Skin epidermis (tissue), 12 donors: ENCODE results near the gene ITIH2.
A peak's percentile ranks its signal among the peaks of the same experiment; 100 is the strongest.
"Not testable (repeated sequence)": the region's sequence is repeated elsewhere in the genome, so short reads cannot be mapped to it uniquely, and the experiment has no call there.

ENCODE experiments used
- H3K27ac ChIP-seq, 21 experiments: fragments of 200-600 bp; sonication (generic) in 11 of 21; one replicate each; pipeline ENCODE4 v1.5.0; 2020; ENCODE audit warnings: mild to moderate bottlenecking in 3 of 21, inconsistent platforms in 2 of 21, moderate library complexity in 2 of 21
- H3K4me3 ChIP-seq, 7 experiments: fragments of 200-600 bp; sonication (generic) in 2 of 7; one replicate each; pipeline ENCODE4 v1.5.0; 2020; ENCODE audit warnings: inconsistent platforms in 2 of 7, mild to moderate bottlenecking in 2 of 7, moderate library complexity in 1 of 7

The ITIH2 gene

GRCh38 chr10:7720478-7720877 lies 17.4 kb downstream of the ITIH2 start:
- no peak overlapping the region for H3K27ac ChIP-seq
- H3K4me3 ChIP-seq, result no peak overlapping the region

GRCh38 chr10:7722927-7723529 lies 19.9 kb downstream of the ITIH2 start:
- H3K27ac ChIP-seq, result no peak overlapping the region
- no peak overlapping the region for H3K4me3 ChIP-seq

DNA sequence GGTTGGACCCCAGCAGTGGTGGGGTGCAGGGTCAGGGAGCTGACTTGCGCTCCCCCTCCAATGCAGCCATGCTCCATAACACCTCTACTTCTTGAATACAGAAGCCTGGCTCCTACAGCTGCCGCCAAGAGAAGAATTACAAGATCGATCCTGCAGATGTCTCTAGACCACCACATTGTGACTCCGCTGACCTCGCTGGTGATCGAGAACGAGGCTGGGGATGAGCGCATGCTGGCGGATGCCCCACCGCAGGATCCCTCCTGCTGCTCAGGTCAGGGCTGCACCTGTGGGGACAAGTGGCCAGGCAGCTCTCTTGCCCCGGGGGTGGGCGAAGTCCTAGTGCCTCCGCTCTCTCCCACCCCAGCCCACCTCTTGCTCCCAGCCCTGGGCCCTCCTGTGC lies 31.7 kb downstream of the ITIH2 start:
- no peak overlapping the region for H3K4me3 ChIP-seq
- H3K27ac ChIP-seq, result no peak overlapping the region

DNA sequence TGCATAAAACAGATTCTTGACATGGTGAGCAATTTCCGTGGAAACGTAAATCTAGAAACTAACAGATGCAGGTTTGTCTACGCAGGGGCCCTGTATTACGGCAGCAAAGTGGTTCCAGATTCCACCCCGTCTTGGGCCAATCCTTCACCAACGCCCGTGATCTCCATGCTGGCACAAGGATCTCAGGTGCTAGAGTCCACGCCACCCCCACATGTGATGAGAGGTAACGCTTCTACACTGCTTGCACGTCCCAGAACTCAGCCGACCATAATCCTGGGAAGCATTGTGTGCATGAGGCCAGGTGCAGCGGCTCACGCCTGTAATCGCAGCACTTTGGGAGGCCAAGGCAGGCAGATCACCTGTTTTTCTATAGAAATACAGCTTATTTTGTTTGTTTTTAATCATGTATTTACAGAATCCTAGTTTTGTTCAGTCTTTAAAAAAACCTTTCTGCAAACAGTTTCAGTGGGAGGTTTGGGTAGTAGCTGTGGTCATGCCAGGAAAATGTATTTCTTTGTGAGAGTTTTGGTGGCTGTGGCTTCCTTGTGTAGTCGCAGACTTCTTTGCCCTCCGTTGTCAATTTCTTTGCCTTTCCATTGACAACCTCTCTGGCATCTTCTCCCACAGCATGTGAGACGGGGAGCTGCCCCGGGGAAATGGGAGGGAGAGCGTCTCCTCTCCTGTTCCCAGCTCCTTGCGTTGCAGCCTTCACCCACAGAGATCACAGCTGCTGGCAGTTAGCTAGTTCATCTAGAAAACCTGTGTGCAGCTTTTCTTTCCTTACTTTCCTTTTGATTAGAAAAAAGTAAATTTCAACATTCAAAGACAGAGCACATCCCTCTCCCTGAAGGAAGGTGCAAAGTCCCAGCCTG lies 35.7 kb downstream of the ITIH2 start:
- Histone ChIP-seq H3K27ac (no peak overlapping the region), H3K4me3 (no peak overlapping the region)

DNA sequence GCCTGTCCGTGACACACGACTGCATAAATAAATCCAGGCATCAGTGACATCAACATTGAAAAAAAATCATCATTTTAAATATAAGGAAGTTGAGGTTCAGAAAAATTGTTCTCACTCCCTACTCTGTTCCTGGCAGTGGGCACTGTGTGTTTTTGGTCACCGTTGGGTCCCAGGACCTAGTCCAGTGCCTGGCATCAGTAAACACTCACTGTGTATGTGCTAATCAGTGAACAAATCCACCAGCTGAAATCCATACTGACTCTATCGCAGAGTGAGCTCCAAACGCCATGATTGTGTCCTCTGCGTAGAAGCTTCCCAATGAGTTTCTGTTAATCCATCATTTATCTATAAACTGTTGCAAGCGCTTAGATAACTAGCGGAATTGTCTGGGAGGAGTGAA lies 41.2 kb downstream of the ITIH2 start:
- H3K4me3 ChIP-seq, result no peak overlapping the region

GRCh38 chr10:7748637-7749036 lies 45.5 kb downstream of the ITIH2 start:
- not testable (repeated sequence) for H3K27ac ChIP-seq

More for the DNA sequence above, 41.2 kb downstream of the ITIH2 start:
- H3K27ac ChIP-seq, result no peak overlapping the region

DNA sequence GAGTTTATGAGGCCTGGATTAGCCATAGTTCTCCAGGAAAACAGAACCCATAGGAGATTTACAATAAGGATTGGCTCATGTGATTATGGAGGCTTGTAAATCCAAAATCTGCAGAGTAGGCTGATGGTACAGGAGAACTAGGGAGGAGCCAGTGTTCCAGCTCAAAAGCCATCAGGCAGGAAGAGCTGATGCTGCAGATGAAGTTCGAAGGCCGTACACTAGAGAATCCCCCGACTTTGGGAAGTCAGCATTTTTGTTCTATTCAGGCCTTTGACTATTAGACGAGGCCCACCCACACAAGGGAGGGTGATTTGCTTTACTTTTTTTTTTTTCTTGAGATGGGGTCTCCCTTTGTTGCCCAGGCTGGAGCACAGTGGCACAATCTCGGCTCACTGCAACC lies 47.1 kb downstream of the ITIH2 start:
- Histone ChIP-seq H3K27ac (no peak overlapping the region), H3K4me3 (no peak overlapping the region)

More at GRCh38 chr10:7748637-7749036, 45.5 kb downstream of the ITIH2 start:
- H3K4me3 ChIP-seq, result not testable (repeated sequence)

DNA sequence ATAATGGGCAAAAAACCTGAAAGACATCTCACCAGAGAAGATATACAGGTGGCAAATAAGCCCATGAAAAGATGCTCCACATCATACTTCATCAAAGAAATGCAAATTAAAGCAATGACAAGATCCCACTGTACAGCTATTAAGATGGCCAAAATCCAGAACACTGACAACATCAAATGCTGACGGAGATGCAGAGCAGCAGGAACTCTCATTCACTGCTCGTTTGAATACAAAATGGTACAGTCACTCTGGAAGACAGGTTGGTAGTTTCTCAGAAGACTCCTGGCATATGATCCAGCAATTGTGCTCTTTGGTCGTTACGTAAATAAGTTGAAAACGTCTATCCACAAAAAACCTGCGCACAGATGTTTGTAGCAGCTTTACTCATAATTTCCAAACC lies 49.1 kb downstream of the ITIH2 start:
- H3K27ac ChIP-seq, result no peak overlapping the region
- H3K4me3 ChIP-seq, result no peak overlapping the region

GRCh38 chr10:7755103-7755502 lies 52.0 kb downstream of the ITIH2 start:
- H3K27ac ChIP-seq, result no peak overlapping the region
- no peak overlapping the region for H3K4me3 ChIP-seq

DNA sequence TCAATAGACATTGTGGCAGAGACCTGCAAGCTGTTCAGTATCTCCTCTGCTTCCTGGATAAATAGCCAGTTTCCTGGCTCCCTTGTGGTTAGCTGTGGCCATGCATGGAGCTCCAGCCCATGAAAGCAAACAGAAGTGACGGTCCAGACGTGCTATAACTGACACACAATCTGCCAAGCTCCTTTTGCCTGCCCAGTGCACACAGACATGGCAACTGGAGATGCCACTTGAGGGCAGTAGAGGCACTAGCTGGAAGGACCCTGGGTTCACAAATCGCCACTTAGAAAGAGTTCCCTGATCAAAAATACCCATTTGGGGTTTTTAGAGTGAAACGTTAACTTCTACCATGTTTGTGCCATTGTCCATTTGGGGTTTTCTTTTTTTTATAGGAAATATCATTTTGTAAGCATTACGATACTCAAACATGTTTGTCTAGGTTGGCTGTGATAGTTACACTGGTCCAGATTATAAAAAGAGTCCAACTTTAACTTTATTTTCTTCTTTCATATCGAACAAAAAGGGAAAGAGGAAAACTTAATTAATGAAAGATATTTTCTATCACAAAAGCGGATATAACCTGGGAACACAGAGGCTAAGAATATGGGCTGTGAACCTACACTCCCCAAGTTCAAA lies 53.4 kb downstream of the ITIH2 start:
- Histone ChIP-seq H3K4me3 (no peak overlapping the region), H3K27ac (no peak overlapping the region)

- Histone ChIP-seq H3K27ac (no peak overlapping the region), H3K4me3 (no peak overlapping the region)
Measured at GRCh38 chr10:7763929-7764328, 60.8 kb downstream of the ITIH2 start.

- H3K4me3 ChIP-seq, result no peak overlapping the region
- no peak overlapping the region for H3K27ac ChIP-seq
Measured at GRCh38 chr10:7766241-7766640, 63.1 kb downstream of the ITIH2 start.

GRCh38 chr10:7767209-7767608 lies 64.1 kb downstream of the ITIH2 start:
- no peak overlapping the region for H3K4me3 ChIP-seq
- H3K27ac ChIP-seq, result no peak overlapping the region

DNA sequence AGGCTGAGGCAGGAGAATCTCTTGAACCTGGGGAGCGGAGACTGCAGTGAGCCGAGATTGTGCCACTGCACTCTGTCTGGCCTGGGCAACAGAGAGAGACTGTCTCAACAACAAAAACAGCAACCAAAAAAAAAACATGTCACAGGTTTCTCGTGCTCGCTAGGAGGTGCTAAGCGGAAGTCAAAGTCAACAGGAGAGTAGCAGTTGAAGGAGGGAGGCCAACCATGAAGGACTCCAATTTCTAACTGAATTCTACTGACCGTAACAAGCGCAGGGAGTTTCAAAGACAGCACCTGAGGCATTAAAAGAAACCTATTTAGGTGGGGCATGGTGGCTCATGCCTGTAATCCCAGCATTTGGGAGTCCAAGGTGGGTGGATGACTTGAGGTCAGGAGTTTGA lies 65.3 kb downstream of the ITIH2 start:
- Histone ChIP-seq H3K4me3 (no peak overlapping the region), H3K27ac (no peak overlapping the region)

GRCh38 chr10:7773845-7774801 lies 71.0 kb downstream of the ITIH2 start:
- H3K4me3 ChIP-seq, result no peak overlapping the region
- no peak overlapping the region for H3K27ac ChIP-seq

GRCh38 chr10:7776777-7777176 lies 73.7 kb downstream of the ITIH2 start:
- H3K4me3 ChIP-seq, result no peak overlapping the region

GRCh38 chr10:7782194-7782593 lies 79.1 kb downstream of the ITIH2 start:
- not testable (repeated sequence) for H3K4me3 ChIP-seq, H3K27ac ChIP-seq

More at GRCh38 chr10:7776777-7777176, 73.7 kb downstream of the ITIH2 start:
- no peak overlapping the region for H3K27ac ChIP-seq

DNA sequence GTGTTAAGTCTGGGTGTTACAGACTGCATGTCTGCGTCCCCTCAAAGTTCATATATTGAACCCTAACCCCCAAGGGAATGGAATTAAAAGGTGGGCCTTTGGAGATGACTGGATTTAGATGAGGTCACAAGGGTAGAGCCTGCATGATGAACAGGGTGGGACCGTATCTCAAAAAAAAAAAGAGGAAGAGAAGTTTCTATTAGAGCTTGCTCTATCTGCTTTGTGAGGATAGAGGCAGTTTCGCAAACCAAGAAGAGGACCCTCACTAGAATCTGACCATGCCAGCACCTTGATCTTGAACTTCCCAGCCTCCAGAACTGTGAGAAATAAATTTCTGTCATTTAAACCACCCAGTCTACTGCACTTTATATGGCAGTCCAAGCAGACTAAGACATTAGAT lies 83.3 kb downstream of the ITIH2 start:
- Histone ChIP-seq H3K4me3 (peak overlapping the region in 1 of 7 experiments; percentile 85), H3K27ac (no peak overlapping the region)

GRCh38 chr10:7787150-7787856 lies 84.2 kb downstream of the ITIH2 start:
- peak overlapping the region; percentile 75 to 98 (median 89) for H3K4me3 ChIP-seq
- peak overlapping the region in 20 of 21 experiments; percentile 36 to 97 (median 92) for H3K27ac ChIP-seq
